Kidney (tissue), 14 donors: ENCODE results near the gene GBA2. TPM values are rescaled to one million over a fixed set of nuclear protein-coding genes. Genes with fewer than 3 reads are reported as not detected.

Source experiments
- DNase-seq, 5 donors: peaks; one replicate each; pipeline ENCODE4 v3.0.0-alpha.2; 2013 to 2020
- FAIRE-seq: peaks from 2 replicates; lab custom pipeline; 2012; peaks lifted over from hg19 to GRCh38; lab: Jason Lieb, UNC
- H3K27ac ChIP-seq, 2 donors: one replicate each; pipeline ENCODE4 v1.7.0; 2013; ENCODE audit warnings: low read depth in 2 of 2, low read length in 2 of 2, inconsistent platforms in 1 of 2
- H3K27me3 ChIP-seq: one replicate; pipeline ENCODE4 v1.7.1; 2013; ENCODE audit warnings: low read length, inconsistent platforms; ENCODE audit not compliant: control insufficient read depth, insufficient read depth
- H3K36me3 ChIP-seq, 3 donors: one replicate each; pipeline versions ENCODE4 v1.7.0 to v1.7.1; 2013; ENCODE audit warnings: low read length in 3 of 3, control low read depth in 1 of 3, inconsistent platforms in 1 of 3; ENCODE audit not compliant: insufficient read depth in 3 of 3, control insufficient read depth in 2 of 3
- H3K4me1 ChIP-seq, 3 donors: one replicate each; pipeline versions ENCODE4 v1.7.0 to v1.7.1; 2013; ENCODE audit warnings: low read length in 3 of 3, inconsistent platforms in 1 of 3, low read depth in 1 of 3; ENCODE audit not compliant: control insufficient read depth in 2 of 3, insufficient read depth in 2 of 3
- H3K4me3 ChIP-seq, 3 donors: one replicate each; pipeline versions ENCODE4 v1.7.0 to v1.8.1; 2013; ENCODE audit warnings: low read length in 3 of 3, control low read depth in 1 of 3, inconsistent platforms in 1 of 3
- H3K9ac ChIP-seq, 3 donors: one replicate each; pipeline versions ENCODE4 v1.7.0 to v1.7.1; 2013; ENCODE audit warnings: low read length in 3 of 3, control low read depth in 1 of 3, inconsistent platforms in 1 of 3
- H3K9me3 ChIP-seq, 3 donors: one replicate each; pipeline versions ENCODE4 v1.7.0 to v1.7.1; 2013; ENCODE audit warnings: low read length in 3 of 3, control low read depth in 1 of 3, inconsistent platforms in 1 of 3; ENCODE audit not compliant: control insufficient read depth in 2 of 3, insufficient read depth in 1 of 3
- intact Hi-C: fragments of 100-400 bp; cut with DNase I; formaldehyde crosslinking; loops from one replicate; pipeline ENCODE4 v1.11.1; 2022
- polyA plus RNA-seq: library from polyadenylated mRNA; stranded (reverse); fragments of 350-450 nt; fragmentation: Illumina TruSeq; extraction: RNeasy Lipid Tissue Mini Kit (QIAGEN cat#74804); gene quantifications from one replicate; pipeline ENCODE4 v1.2.3, GENCODE V29; 2014; ENCODE audit warnings: low read depth, low replicate concordance; ENCODE audit not compliant: insufficient read depth
- total RNA-seq: library from RNA; stranded (reverse); fragmentation: NEBNext Ultra II Directional; extraction: Animal tissue kit (Norgen Biotek cat#: 25700); gene quantifications from one replicate; pipeline ENCODE4 v1.2.1, GENCODE V29; 2021
- TF ChIP-seq, protein P1 (sequence below): IDR thresholded peaks from 3 replicates; pipeline ENCODE4 v1.5.1; 2012; ENCODE audit warnings: mild to moderate bottlenecking, moderate library complexity, borderline replicate concordance; ENCODE audit not compliant: insufficient read depth; ENCODE audit errors: extremely low read depth
- donor health status: control.
- donor health status: control.
- donor health status: control.
- donor health status: control.
- donor health status: control.
- donor health status: DM: yes; HTN: yes; CAD: no.
- donor health status: Normal renal cell carcinoma (clear cell type).

Gene GBA2
- total and polyA plus RNA-seq, 2 donors from 2014 or later = 83.2 to 93.2 TPM

DNA sequence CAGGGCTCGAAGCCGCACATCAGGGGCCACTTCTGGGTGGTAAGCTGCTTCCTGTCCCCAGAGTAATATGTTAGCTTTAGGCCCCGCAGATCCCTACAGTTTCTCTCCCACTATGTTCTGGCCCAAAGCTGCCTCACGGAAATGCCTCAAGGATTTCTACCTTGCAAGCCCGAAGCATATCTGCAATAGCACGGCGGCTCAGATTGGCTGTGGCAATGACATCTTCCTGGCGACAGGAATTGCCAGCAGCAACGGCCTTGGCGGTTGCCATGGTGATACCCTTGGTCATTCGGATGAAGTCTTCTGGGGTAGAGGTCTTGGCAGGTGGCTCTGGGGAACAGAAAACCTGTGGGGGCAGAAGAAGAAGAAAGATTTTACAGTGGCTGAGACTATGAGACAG is 49.0 kb downstream of the GBA2 start:
- intact Hi-C loops = no loop called here
- H3K4me1 ChIP-seq = peaks cover 0 to 2% (median 0%) of the 10 kb centered on the region in 3 donors
- H3K36me3 ChIP-seq = peaks cover 23 to 76% (median 69%) of the 10 kb centered on the region in 3 donors
- H3K4me3 ChIP-seq = no peak overlapping the region
- no peak for DNase-seq
- H3K9ac ChIP-seq = no peak overlapping the region
- no peak overlapping the region for H3K27ac ChIP-seq
- no peaks in the 10 kb centered on the region for H3K9me3 ChIP-seq
- FAIRE-seq = no peak
- TF ChIP-seq, protein P1, sequence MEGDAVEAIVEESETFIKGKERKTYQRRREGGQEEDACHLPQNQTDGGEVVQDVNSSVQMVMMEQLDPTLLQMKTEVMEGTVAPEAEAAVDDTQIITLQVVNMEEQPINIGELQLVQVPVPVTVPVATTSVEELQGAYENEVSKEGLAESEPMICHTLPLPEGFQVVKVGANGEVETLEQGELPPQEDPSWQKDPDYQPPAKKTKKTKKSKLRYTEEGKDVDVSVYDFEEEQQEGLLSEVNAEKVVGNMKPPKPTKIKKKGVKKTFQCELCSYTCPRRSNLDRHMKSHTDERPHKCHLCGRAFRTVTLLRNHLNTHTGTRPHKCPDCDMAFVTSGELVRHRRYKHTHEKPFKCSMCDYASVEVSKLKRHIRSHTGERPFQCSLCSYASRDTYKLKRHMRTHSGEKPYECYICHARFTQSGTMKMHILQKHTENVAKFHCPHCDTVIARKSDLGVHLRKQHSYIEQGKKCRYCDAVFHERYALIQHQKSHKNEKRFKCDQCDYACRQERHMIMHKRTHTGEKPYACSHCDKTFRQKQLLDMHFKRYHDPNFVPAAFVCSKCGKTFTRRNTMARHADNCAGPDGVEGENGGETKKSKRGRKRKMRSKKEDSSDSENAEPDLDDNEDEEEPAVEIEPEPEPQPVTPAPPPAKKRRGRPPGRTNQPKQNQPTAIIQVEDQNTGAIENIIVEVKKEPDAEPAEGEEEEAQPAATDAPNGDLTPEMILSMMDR = no peak
- no peaks in the 10 kb centered on the region for H3K27me3 ChIP-seq

DNA sequence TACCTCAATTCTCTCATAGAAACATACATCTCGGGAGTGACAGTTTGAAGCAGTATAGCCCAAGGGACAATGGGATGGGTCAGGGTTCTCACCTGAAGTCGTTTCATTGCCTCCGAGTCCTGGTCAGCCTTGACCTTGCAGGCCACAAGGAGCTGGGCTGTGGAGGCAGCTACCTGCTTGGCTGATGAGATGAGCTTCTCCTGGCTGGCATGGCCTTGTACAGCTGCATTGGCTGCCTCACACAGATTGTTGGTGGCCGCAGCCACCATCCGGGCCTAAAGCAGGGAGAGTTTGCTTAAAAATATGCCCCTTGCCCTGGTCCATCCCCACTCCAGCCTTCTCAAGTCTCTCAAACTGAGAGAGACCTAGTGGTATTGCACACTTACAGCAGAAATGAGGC is 50.8 kb downstream of the GBA2 start:
- DNase-seq = peak in 1 of 5 donors; percentile 37
- no peaks in the 10 kb centered on the region for H3K9me3 ChIP-seq
- no peaks in the 10 kb centered on the region for H3K27me3 ChIP-seq
- intact Hi-C loops = no loop called here
- no peak overlapping the region for H3K9ac ChIP-seq
- peaks cover 21 to 58% (median 51%) of the 10 kb centered on the region in 3 donors for H3K36me3 ChIP-seq
- no peak overlapping the region for H3K27ac ChIP-seq
- FAIRE-seq = no peak
- peaks cover 0 to 2% (median 0%) of the 10 kb centered on the region in 3 donors for H3K4me1 ChIP-seq
- TF ChIP-seq, protein P1 = no peak
- H3K4me3 ChIP-seq = no peak overlapping the region

DNA sequence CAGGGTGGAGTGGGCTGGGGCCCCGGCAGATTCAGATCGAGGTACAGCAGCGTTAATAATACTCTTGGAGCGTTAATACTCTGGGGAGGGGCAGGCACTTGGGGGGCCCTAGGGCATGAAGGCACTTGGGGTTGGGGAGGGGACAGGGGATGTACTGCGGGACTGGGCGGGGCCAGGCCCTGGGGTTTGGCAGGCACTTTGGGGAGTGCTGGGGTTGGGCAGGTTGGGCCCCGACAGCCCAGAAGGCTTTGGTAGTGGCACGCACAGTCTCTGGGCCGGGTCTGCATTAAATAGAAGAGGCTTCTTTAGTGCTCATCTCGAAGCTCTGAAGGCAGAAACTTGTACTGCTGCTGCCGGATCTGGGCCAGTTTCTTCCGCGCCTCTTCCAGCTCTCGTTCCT is 51.5 kb downstream of the GBA2 start:
- DNase-seq (peak in 1 of 5 donors; percentile 58), FAIRE-seq (no peak)
- Histone ChIP-seq H3K4me3 (no peak overlapping the region), H3K27ac (no peak overlapping the region), H3K36me3 (peaks cover 20 to 51% (median 45%) of the 10 kb centered on the region in 3 donors), H3K9ac (no peak overlapping the region), H3K4me1 (peaks cover 0 to 2% (median 0%) of the 10 kb centered on the region in 3 donors), H3K27me3 (no peaks in the 10 kb centered on the region), H3K9me3 (no peaks in the 10 kb centered on the region)
- TF ChIP-seq, protein P1 = no peak
- intact Hi-C loops = no loop called here
